ENCODE results near the gene GABRG3.

GABRG3 gene

GRCh38 chr15:27249046-27249759, 278.2 kb downstream of the GABRG3 start:
- no peak for DNase-seq (ENCODE audit: low read depth)

GRCh38 chr15:27249760-27250109, 278.8 kb downstream of the GABRG3 start:
- DNase-seq (ENCODE audit: low read depth) = no peak

- DNase-seq (ENCODE audit: low read depth) = no peak
Observed at GRCh38 chr15:27250223-27250622, 279.2 kb downstream of the GABRG3 start.

- DNase-seq (ENCODE audit: low read depth) = no peak
Observed at GRCh38 chr15:27254055-27254454, 283.1 kb downstream of the GABRG3 start.

- no peak for DNase-seq (ENCODE audit: low read depth)
Observed at GRCh38 chr15:27254801-27255200, 283.8 kb downstream of the GABRG3 start.

DNA sequence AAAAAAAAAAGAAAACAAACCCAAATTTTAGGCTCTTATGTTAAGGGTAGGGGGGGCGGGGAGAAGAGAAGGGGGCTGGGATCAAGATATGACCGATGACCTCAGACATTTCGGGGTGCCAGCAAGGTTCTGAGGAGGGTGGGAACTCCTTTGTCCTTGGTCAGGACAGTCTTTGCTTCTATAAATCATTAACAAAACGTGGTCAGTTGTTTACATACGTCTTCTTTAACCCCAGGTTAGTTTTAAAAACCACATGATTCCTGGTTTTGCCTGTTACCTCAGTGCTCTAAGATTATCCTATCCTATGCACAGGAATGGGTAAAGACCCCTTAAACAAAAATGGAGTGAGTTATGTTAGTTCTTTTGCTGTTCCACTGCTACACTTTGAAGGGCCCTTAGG, 285.5 kb downstream of the GABRG3 start:
- no peak for DNase-seq (ENCODE audit: low read depth)

GRCh38 chr15:27258287-27258686, 287.3 kb downstream of the GABRG3 start:
- no peak for DNase-seq (ENCODE audit: low read depth)

GRCh38 chr15:27260523-27260922, 289.5 kb downstream of the GABRG3 start:
- DNase-seq (ENCODE audit: low read depth) = no peak

DNA sequence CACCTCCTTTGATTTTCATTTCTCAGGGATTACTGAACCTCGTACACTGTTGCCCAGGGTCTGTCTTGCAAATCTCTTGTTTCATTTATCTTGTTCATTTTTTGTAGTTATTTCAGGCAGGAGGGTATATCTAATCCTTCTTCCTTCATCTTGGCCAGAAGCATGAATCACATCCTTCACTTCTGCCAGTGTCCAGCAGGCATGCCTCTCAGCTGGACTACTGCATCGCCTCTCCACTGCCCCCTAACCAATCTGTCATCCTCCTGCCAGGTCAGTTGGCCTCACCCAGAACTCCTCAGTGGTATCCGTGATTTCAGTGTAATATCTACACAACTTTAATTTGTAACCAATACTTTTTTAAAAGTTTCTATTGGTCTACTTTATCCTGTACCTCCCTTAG, 297.9 kb downstream of the GABRG3 start:
- no peak for DNase-seq (ENCODE audit: low read depth)

DNA sequence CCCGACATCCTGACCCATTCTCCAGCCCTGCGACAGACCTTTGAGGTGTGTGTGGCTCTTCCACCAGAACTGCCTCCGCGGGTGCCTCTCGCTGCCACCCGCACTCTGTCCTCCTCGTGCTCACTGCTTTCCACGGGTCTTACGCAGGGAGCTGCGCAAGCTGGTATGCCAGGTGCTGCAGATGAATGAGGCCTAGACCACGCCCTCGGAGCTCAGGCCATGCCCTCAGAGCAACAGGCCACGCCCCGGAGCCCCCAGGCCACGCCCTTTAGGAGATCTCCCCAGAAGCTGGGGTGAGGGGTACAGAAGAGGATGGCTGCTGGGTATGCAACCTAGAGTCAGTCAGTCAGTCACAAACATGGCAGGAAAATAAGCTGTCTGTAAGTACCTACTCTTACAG, 300.3 kb downstream of the GABRG3 start:
- DNase-seq (ENCODE audit: low read depth) = no peak

DNA sequence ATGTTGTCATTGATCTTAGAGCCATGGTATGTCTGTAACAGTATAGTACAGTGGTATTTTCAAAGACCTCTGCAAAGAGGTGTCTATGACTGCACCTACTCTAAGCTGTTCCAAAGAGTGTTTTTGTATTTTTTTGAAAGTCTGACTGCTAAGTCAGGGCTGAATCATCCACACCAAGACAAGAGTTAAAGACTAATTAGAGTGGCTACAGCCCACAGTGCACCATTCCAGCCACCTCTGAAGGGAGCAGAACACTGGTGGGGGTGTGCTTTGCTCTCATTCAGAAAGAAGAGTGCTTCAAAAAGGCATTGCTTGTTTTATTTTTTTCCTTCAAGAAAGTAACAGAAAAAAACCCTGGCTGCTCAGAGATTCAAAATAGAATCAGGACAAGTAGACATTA, 301.4 kb downstream of the GABRG3 start:
- DNase-seq (ENCODE audit: low read depth) = no peak

DNA sequence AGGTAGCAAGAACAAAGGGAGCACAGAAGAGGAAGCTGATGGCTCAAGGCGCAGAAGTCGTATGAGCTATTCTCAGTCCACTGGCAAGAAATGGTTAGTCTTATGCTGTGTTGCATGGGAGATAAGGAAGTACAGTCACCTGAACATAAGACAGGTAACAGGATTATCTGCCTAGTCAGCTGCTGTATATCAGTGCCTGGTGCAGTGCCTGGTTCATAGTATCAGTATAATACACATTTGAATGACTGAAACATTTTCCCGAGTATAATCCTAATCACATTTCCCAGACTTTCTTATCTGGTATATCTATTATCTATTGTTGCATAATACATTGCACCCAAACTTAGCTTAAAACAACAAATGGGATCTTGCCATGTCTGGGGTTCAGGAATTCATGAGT, 302.5 kb downstream of the GABRG3 start:
- no peak for DNase-seq (ENCODE audit: low read depth)

GRCh38 chr15:27278761-27279160, 307.8 kb downstream of the GABRG3 start:
- DNase-seq (ENCODE audit: low read depth) = no peak

DNA sequence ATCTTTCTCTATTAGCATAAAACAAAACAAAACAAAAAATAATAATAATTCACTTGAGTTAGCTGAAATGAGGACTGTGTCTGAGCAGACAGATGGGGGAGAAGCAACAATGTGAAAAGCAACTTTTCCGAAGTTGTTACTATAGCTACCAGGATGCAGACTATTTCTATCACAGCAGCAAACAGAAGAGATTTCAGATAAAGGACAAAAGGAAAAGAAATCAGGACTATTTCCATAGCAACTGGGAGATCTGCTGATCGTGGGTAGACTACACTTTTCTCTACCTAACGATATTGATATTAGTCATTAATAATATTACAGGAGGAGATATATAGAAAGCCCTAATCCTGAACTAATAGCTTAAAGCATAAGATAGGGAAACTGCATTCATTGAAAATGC, 321.7 kb downstream of the GABRG3 start:
- DNase-seq (ENCODE audit: low read depth) = no peak

DNA sequence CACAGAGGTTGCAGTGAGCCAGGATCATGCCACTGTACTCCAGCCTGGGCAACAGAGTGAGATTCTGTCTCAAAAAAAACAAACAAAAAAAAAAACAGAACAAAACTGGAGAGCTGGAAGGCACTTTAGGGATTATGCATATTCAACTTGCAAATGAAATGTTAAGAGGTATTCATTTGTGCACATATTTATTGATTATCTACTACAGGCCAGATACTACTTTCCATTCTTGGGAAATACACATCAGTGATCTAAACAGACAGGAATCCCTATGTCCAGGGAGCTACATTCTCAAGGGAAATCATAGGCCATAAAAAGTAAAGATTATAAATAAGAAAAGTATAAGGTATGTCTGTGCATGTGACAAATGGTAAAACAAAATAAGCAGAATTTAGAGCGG, 322.6 kb downstream of the GABRG3 start:
- no peak for DNase-seq (ENCODE audit: low read depth)

- no peak for DNase-seq (ENCODE audit: low read depth)
Observed at GRCh38 chr15:27317736-27318135, 346.8 kb downstream of the GABRG3 start.

DNA sequence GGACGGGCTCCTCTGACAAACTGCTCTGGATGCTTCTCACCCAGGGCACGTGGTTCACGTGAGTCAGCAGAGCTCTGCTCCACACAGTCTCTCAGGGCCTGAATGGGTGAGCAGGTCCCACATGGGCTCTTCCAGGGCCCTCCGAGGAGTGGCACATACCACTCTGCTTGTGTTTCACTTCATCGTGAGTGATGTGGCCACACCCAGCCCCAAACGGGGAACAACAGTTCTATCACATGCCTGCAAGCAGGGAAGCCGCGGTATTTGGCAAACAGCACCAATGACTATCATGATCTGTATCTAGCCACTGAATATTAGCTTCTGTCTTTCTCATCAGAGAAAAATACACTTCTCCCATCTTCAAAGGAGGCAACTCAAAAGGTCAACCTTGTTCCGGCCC, 352.8 kb downstream of the GABRG3 start:
- no peak for DNase-seq (ENCODE audit: low read depth)

DNA sequence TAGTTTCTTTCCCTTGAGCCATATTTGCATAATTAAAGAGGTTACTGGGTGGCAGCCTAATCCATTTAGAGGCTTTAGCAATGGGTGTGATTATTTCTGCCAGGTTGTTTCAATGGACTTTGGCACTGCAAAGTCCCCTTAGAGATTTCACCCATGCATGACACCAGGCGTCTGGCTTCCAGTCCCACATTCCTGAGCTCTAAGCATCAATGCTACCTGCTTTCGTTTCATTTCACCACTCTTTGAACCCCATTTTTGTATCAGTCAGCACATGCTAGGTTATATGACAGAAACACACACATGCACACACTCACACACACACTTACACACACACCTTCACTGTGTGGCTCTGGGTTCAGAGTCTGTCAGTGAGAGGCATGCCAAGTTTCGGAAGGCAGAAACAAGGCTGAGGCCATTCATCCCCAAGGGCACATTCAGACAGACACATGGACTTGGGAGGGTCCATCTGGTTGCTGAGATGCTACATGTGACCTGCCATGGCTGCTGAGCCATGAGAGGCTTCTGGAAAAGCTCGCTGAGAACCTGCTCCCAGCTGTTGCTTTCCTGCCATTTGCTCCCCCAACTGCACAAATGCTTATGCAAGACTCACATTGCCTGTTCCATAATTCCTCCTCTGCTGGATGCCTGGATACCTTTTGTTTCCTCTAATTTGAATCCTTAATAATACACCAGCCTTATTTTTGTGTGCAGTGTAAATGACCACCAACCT, 354.1 kb downstream of the GABRG3 start:
- no peak for DNase-seq (ENCODE audit: low read depth)

- DNase-seq (ENCODE audit: low read depth) = no peak
Observed at GRCh38 chr15:27327467-27328025, 356.6 kb downstream of the GABRG3 start.

GRCh38 chr15:27328186-27328585, 357.2 kb downstream of the GABRG3 start:
- no peak for DNase-seq (ENCODE audit: low read depth)

GRCh38 chr15:27328608-27329007, 357.6 kb downstream of the GABRG3 start:
- DNase-seq (ENCODE audit: low read depth) = no peak

GRCh38 chr15:27330326-27330725, 359.3 kb downstream of the GABRG3 start:
- no peak for DNase-seq (ENCODE audit: low read depth)

GRCh38 chr15:27336676-27337075, 365.7 kb downstream of the GABRG3 start:
- no peak for DNase-seq (ENCODE audit: low read depth)

GRCh38 chr15:27339138-27339537, 368.2 kb downstream of the GABRG3 start:
- DNase-seq (ENCODE audit: low read depth) = no peak

All from stromal cell of bone marrow (primary cell).